GM12864 (cell line): Measurements from ENCODE around the gene RNF43.

Experiments used
- DNase-seq: peaks from one replicate; pipeline ENCODE4 v3.0.0-alpha.2; 2011; ENCODE audit warnings: low read depth
- H3K4me3 ChIP-seq: 2 replicates; pipeline ENCODE4 v1.5.1; 2011; ENCODE audit warnings: mild to moderate bottlenecking, low read depth, low read length, control low read depth
- CTCF ChIP-seq: IDR thresholded peaks from 2 replicates; pipeline ENCODE4 v1.5.1; 2011; ENCODE audit warnings: low read depth, mild to moderate bottlenecking, moderate library complexity, low read length, control low read depth, inconsistent platforms; ENCODE audit errors: missing control alignments

Gene RNF43

GRCh38 chr17:58415371-58416055 lies 1.8 kb downstream of the RNF43 start:
- TF ChIP-seq CTCF, result no peak
- no peak for DNase-seq
- H3K4me3 ChIP-seq, result no peak overlapping the region

- no peak for TF ChIP-seq CTCF
- no peak overlapping the region for H3K4me3 ChIP-seq
These were observed 2.7 kb downstream of the RNF43 start for GRCh38 chr17:58414596-58414997.

GRCh38 chr17:58413684-58414083 lies 3.6 kb downstream of the RNF43 start:
- no peak for TF ChIP-seq CTCF
- no peak overlapping the region for H3K4me3 ChIP-seq
- no peak for DNase-seq

More at GRCh38 chr17:58414596-58414997, 2.7 kb downstream of the RNF43 start:
- DNase-seq, result no peak

- DNase-seq, result no peak
- H3K4me3 ChIP-seq, result no peak overlapping the region
- TF ChIP-seq CTCF, result no peak
These were observed 4.3 kb downstream of the RNF43 start for GRCh38 chr17:58412961-58413586.

GRCh38 chr17:58412064-58412703 lies 5.2 kb downstream of the RNF43 start:
- no peak overlapping the region for H3K4me3 ChIP-seq
- no peak for TF ChIP-seq CTCF

GRCh38 chr17:58411408-58411894 lies 5.9 kb downstream of the RNF43 start:
- no peak for TF ChIP-seq CTCF
- DNase-seq, result no peak
- H3K4me3 ChIP-seq, result no peak overlapping the region

More at GRCh38 chr17:58412064-58412703, 5.2 kb downstream of the RNF43 start:
- DNase-seq, result no peak
